AG09319 (cell line): ENCODE results near the gene LCE6A.

Experiments used
- DNase-seq: peaks from one replicate; pipeline ENCODE4 v3.0.0-alpha.2; 2010; ENCODE audit warnings: low read depth; ENCODE audit errors: extremely low read depth
- TF ChIP-seq, protein P1 (sequence below): IDR thresholded peaks from 2 replicates; pipeline ENCODE4 v1.5.1; 2011; ENCODE audit warnings: low read depth, mild to moderate bottlenecking, inconsistent platforms, low read length, moderate library complexity

Gene LCE6A

DNA sequence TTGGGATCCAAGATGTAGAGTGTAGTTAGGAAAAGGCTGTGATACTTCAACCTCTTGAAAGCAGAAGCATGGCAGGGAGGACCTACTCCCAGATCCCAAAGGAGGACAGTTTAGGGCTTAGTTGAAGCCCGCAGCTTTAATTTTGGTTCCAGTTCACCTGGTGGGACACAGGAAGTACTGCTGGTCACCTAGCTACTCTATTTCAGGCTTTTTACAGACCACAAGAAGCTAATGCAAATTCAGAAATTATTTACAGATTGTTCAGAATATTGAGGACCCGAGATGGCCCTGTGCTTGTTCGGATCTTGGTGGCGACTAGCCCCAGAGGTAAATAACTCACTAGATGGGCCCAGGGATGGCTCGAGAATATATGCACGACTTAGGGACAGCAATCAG lies 29.1 kb downstream of the LCE6A start:
- TF ChIP-seq, protein P1, sequence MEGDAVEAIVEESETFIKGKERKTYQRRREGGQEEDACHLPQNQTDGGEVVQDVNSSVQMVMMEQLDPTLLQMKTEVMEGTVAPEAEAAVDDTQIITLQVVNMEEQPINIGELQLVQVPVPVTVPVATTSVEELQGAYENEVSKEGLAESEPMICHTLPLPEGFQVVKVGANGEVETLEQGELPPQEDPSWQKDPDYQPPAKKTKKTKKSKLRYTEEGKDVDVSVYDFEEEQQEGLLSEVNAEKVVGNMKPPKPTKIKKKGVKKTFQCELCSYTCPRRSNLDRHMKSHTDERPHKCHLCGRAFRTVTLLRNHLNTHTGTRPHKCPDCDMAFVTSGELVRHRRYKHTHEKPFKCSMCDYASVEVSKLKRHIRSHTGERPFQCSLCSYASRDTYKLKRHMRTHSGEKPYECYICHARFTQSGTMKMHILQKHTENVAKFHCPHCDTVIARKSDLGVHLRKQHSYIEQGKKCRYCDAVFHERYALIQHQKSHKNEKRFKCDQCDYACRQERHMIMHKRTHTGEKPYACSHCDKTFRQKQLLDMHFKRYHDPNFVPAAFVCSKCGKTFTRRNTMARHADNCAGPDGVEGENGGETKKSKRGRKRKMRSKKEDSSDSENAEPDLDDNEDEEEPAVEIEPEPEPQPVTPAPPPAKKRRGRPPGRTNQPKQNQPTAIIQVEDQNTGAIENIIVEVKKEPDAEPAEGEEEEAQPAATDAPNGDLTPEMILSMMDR: no peak
- no peak for DNase-seq

DNA sequence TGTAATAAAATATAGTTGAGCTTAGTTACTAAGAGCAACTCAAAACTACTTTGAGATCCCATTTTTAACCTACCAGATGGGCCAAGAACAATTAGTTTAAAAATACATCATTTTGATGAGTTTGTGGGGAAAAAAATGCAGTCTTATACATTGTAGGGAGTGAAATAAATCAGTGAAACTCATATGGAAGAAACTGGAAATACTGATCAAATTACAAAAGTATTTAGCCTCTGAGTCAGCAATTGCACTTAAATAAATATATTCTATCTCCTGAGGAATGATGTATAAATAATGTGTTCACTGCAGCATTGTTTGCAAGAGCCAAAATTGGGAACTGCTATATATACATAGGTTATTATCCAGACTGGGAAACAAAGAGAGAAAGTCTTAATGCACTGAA lies 30.8 kb downstream of the LCE6A start:
- no peak for DNase-seq

GRCh38 chr1:152876827-152877226 lies 34.2 kb downstream of the LCE6A start:
- TF ChIP-seq, protein P1: no peak
- no peak for DNase-seq

More for the DNA sequence above, 30.8 kb downstream of the LCE6A start:
- TF ChIP-seq, protein P1: no peak

- TF ChIP-seq, protein P1: peak; percentile 11
- DNase-seq: no peak
Measured at GRCh38 chr1:152878042-152878441, 35.4 kb downstream of the LCE6A start, which contains the start of gene SMCP. TSS of gene SMCP (plus strand) at chr1:152878322. CDS start at chr1:152884423, 6,101 bp downstream.

DNA sequence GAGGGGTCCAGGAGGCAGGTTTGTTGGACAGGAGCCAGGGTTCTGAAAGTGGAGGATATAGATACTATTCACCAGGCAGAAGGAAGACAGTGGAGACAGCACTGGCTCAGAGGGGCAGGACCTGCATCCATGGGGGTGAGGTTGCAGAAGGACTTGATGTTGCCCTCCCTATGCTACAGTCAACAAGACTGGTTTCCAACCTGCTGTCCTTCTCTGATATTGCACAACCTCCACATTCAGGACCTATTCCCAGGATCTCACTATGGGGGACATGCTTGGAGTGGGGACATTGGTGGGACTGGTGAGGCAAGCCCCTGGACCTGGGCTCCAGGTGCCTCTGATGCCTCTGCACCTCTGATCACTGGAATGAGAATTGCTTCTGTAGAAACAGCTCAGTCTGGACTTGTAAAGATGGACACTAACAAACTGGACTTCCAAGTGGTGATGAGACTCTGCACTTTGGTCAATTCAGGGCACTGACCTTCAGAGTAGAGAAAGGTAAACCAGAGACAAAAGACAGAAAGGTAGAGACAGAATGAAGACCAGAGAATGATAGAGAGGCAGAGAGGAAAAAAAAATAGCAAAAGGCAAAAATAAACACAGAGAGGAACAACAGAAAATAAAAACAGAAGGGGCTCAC lies 37.0 kb downstream of the LCE6A start:
- TF ChIP-seq, protein P1: no peak
- no peak for DNase-seq

DNA sequence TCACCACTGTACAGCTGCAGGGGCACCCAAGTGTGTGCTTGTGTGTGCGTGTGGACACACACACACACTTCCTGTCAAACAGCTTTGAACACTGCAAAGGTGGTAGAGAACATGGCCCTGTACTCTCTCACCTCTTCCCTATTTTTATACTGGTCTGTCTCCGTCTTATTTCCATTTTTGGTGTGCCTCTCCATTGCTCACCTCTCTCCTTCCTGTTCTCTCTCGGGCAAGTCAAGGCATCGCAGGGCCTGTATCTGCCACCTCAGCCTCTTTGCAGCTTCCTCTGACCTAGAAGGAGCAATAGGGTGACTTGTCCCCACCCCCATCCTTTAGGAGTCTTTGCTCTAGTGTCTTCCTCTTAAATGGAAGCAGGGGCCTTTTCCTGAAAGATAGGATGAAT lies 37.7 kb downstream of the LCE6A start:
- no peak for DNase-seq
- TF ChIP-seq, protein P1: no peak

DNA sequence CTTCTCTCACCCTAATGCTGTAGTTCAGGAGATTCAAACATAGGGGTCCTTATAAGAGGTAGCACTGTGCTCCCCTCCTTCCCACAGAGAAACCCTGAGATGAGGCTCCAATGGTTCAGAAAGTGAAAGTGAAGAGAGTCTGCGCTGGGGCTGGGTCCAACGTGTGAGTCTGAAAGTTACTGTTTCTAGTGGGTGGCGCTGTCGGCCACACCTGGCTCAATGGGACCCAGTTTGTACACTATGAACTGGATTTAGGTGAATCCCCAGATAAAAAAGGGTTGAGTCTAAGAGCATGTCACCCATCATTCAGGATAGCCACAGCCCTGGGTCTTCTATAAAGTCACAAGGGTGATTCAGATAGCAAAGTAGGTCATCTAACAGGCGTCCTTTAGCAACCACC lies 38.3 kb downstream of the LCE6A start:
- TF ChIP-seq, protein P1: no peak
- DNase-seq: no peak
